ENCODE data around the gene SF3A1.
"Not testable (repeated sequence)": the region's sequence is repeated elsewhere in the genome, so short reads cannot be mapped to it uniquely, and the experiment has no call there.

SF3A1 gene

DNA sequence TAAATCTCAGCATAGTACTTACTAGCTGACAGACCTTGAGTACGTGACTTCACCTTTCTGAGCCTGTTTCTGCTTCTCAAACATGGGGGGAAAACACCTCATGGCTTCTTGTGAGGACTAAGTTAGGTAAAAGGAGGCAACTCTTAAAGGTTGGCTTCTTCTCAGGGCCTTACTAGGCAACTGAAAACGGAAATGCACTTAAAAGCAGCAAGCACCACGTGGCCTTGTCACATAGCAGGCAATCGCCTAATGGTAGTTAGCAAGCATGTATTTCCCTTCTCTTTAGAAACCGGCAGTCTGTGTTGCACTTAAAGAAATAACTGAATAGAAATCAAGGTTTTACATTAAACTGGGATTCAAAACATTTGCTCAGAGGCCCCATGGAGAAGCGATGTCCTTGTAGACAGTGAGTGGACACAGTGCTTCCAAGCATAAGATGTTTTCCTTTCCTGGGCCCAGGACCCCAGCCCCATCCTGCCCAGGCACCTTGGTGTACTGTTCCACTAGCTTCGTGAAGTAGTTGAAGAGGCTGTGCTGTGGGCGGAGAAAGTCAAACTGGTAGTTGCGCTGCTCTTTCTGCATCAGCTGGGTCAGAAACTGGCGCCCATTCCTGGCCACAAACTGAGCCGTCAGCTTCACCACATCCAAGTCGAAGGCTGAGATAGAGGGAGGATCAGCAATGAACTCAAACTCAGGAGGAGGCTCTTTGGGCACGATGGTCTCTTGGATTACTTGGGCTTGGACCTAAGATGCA, 12.1 kb downstream of the SF3A1 start:
- no peak for DNase-seq

DNA sequence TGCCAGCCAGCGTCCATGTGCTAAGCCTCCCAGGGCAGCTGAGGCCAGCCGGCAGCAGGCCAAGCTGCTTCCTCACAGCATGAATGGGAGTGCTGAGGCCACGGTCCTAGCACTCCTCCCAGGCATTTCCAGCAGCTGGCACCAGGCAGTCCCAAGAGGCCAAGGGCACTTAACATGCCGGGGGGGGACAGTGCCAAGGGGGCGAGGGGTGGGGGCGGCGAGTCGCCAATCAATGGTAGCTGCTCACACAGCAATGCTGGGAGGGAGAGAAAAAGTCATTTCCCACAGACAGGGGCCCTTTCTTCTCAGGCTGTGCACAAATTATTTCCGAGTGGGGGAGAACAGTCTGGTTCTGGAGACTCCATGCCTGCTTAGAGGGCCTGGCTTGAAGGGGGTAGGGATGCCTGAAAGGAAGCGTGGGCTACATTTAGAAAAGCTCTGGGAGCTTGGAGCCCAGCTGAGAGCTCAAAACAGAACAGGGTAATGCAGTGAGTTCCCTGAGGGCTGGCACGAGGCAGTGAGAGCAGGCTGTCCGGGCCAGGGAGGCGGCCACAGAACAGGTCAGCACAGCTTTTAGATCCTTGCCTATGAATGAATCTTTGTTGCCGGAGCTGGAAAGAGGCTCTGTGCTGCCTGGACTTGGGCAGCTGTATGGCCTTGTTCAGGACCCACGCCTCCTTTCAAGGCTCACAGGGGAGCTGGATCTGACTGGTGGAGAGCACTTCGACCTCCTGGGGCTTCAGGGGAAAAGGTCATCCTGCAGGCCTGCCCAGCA, 15.6 kb downstream of the SF3A1 start:
- DNase-seq, result no peak

DNA sequence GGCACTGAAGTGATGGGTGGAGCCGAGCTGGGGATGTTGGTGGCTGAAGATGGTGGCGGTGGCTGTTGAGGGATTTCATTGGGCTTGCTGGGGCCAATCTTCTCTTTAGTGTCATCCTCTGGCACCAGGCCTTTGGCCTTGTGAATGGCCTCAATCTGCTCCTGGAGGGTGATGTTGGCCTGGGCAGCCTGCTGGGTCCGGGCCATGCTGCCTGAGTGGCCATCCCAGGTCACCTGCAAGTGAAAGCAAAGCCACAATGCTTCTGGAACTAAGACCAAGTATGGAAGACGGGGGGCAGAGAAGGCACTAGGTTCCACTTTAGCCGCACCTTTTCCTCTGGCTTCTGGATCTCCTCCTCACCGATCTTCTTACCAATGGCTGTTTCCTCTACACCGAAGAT, 17.9 kb downstream of the SF3A1 start:
- no peak for DNase-seq

DNA sequence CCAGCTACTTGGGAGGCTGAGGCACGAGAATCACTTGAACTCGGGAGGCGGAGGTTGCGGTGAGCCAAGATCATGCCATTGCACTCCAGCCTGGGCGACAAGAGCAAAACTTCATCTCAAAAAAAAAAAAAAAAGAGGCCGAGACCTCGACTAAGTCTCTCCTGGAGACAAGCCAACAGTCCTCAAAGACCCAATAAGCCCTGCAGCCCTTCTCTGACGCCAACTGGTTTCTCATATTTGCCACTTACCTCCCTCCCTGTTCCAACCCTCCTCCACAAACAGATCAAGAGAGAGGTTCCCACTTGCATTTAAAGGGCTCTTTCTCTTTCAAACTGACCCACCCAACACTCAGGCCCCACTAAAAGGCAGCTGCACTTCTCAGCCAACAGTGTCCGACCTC, 18.4 kb downstream of the SF3A1 start:
- not testable (repeated sequence) for DNase-seq

DNA sequence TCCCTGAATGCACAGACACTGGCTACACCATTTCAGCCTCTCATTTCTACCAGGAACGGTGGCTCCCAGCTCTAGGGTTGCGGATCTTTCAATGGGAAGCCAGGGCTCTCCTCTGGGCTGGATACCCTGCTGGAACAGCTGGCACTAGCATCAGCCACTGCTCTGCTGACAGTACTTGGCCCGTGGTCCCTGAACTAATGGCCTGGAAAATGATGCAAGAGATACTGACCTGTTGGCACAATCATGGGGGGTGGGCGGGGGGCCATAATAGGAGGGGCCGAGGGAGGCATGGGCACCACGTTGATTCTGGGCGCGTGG, 19.3 kb downstream of the SF3A1 start:
- no peak for DNase-seq

DNA sequence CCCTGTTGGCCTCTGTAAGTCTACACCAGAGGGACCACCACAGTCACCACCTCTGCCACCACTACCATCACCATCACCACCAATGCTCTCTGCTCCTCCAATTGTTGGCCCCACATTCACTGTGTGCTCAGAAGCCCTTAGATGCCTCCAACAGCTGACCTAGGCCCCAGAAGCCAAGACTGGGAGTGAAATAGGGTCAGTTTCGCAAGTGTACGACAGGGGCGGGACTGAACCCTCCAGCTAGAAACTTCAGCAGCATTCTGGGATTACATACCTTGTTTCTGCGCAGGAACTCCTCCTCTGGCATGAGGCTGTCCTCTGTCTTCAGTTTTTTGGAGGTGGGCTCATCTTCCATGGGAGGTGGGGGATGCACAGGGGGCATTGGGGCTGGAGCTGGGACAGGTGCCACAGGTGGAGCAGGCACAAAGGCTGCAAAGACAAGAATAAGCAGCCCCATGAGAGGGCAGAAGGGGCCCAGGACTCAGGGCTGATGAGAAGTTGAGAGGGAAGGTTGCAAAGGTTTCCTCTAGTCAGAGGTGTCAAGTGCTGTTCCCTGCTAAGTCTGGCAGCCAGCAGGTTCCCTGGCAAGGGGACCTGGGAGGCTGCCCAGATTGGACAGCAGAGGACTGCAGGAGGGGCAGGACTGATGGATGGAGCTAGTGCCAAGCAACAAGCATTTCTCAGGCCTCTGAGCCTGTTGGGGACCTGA, 19.8 kb downstream of the SF3A1 start:
- no peak for DNase-seq

DNA sequence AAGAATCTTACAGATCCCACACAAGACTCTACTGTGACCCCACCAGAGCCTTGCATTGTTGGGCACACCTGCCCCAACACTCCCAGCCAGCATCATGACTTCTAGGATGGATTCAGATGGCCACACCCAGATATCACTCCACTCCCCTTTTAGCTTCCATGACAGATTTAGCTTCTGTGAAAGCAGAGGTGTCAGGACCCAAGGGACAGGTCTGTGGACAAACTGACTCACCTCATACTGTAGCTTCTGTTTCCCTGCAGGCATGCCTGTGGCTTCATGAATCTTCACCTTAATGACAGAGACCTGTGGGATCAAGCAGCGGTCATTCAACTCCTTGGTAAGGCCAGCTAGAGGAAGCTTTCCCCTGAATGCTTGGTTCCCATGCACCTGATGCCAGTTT, 21.5 kb downstream of the SF3A1 start:
- no peak for DNase-seq

DNA sequence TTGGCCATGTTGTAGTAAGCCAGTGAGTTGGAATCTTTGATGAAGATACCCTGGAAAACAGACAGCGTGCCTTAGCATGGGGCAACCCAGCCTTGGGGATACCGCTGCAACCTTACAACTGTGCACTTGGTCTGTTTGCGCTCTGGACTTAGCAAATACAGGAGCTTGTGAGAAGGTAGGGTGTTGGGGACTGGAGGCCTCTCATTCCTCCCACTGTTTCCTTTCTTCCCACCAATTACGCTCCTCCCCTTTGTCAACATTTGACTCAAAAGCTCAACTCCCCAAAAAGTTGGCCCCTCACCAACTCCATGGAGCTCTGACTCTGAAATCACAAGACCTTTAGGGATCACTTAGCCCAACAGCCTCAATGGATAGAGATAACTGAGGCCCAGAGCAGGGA, 22.0 kb downstream of the SF3A1 start:
- DNase-seq, result no peak

DNA sequence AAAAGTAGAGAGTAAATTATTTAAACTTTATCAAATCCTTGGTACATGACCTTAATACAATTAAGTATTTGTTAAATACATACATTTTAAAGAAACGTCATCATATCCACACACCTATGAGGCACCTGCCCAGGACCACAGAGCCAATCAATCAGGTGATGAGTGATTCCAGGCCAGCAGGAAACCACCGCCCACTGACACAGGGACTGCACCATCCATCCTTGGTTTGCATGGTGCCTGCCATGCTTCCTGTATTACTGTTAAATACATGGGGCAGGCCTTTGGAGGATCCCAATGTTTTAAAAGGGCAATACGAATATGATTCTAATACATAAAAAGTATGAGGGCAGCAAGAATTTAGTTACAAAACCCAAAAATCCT, 23.0 kb downstream of the SF3A1 start:
- no peak for DNase-seq

DNA sequence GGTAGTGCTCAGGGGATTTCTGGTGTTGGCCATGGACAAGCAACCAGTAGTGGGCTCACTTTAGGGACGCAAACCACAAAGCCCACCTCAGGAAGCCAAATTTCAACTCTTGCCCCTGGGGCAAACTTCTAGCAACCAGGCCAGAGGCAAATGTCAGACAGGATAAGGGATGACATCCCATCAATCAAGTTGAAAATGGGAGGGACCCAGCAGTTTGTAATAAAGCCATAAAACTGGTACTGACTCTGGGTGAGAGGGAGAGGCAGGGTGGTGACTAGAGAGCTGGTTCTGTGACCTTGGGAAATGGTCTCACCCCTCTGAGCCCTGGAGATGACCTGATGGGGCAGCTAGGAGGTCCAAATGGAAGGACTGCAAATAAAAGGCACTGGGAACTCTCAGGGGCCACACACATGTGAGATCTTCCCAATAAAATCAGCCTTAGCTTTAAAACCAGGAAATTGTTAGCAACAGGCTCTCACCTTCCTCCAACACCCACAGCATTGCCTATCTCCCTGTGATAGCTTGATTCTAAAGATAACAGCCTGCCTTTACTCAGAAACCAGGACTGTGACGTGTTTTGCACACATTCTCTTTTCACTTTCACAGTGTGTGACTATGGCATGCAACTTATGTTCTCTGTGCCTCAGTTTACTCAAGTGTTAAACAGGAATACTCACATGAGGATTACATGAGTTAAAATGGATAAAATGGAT, 23.5 kb downstream of the SF3A1 start:
- DNase-seq, result no peak

DNA sequence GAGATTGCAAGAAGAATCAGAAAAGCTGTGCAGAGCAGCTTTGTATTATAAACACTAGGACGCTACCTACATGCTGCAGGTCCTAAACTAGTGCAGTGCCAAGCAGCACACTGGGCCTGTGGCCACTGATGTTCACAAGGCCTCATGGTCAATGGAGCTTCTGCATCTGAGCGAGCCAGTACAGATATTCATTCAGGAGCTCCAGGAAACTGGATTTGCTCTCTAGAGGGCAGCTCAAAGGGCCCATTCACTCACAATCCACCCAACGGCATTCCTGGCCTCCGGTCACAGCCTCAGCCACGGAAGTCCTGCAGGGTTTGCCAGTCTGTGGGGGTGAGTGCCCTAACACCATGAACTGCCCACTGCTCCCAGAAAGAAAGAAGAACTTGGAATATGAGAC, 24.1 kb downstream of the SF3A1 start:
- no peak for DNase-seq

DNA sequence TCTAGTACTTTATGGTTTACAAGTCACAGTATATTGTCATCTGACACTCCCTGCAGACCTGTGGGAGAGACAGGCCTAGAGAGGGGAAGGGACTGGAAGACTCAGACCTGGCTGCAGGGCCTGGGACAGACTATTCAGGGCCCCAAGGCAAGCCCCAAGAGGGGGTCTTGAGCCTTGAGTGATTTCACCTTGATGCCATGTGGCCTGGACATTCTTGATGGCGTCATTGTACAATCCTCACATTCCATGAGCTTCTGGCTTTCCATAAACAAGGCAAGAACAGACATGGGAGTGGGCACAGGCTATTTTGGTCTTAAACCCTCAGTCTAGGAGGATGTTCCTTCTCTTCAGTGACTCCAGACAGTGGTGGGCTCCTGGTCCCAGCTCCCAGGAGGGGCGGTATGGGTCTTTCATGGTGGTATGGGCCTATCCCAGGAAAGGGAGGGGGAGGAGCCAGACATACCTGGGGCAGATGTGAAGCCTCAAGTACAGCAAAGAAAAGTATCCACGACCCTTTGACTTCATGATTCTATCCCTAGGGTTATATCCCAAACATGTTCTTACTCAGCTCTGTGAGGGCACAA, 28.1 kb downstream of the SF3A1 start:
- no peak for DNase-seq

DNA sequence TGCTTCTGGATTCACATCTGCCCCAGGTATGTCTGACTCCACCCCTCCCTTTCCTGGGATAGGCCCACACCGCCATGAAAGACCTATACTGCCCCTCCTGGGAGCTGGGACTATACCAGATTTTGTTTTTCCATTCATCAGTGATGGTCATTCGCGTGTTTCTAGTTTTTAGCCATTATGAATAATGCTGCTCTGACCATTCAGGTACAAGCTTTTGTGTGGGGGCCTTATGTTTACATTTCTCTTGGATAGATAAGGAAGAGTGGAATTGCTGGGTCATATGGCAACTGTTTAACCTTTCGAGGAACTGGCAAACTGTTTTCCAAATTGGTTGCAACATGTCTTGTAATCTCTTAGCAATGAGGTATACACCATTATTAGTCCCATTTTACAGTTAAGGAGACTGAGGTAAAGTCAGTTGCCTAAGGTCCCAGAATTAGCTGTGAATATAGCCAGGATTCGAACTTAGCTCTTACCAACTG, 28.8 kb downstream of the SF3A1 start:
- no peak for DNase-seq

DNA sequence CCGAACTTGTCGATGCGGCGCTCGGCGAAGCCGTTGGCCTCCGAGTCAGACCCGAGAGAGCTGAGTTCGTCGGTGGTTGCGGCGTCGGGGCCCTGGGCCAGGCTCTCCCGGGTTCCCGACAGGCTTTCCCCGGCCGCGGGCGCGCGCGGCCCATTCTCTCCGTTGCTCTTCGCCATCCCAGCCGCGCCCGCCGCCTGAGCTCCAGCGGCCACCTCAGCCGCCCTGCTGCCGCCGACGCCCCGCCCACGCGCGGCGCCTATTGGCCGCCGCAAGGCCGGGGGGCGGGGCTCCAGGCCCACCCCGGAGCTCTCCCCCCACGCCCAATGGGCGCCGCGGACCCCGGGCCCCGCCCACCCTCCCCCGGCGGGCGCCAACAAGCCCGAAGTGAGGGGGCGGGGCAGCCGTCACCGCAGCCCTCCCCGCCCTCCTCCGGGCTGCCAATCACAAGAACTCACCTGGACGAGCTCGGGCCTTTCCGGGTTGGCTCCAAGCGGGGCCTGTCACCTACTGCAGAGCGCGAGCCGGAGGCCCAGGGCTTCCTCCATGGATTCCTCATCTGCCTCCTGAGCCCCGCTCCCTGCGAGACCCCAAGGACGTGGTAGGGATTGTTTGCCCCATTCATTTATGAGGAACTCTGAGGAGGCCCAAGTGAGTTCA, 29.9 kb downstream of the SF3A1 start, which contains the start of gene TBC1D10A:
TSS of gene TBC1D10A (minus strand) at position 236 of the 657 bp plus-strand sequence. CDS start at position 176, 60 bp downstream.
- peak; percentile 73 for DNase-seq

DNA sequence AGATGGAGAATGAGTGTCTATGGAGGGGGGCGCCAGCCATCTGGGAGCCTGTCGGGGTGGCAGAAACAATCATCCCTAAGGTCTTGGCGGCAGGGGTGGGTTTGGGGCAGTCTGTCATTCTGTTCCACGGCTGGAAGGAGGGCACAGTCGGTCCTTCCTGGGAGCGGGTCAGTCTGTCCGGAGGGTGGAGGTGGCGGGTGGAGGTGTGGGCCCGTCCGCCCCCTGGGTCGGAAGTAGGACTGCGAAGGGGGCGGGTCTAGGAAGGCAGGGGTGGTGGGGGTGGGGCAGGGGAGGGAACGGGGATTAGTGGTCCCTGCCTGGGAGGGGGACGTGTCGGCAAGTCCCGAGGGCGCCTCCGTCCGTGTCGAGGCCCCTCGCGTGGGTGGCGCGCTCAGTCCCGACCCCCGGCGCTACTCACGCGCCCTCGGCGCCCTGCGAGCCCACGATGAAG, 30.4 kb downstream of the SF3A1 start:
- no peak for DNase-seq

DNA sequence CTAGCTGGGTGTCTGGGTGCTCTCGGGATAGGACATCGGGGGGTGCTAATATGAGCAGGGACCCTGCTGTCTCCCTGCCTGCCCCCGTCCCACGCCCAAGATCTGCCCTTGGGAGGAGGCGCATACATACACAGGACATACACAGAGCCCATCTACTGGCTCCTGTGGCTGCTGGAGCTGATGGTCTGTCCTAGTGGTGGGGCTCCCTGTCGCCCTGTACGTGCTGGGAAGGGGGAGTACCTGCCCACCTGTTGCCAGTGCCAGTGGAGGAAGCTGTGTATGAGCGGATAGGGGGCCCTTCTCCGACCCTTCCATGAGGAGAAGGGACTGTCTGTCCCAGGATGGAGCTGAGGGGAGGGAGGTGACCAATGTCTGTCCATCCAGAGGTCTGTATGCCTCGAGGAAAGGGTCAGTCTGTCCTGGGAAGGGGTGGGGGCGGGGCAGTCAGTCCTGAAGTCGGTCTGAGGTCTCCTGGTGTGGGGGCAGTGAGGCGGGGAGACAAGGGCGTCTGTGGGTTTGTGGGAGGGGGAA, 30.9 kb downstream of the SF3A1 start:
- no peak for DNase-seq

DNA sequence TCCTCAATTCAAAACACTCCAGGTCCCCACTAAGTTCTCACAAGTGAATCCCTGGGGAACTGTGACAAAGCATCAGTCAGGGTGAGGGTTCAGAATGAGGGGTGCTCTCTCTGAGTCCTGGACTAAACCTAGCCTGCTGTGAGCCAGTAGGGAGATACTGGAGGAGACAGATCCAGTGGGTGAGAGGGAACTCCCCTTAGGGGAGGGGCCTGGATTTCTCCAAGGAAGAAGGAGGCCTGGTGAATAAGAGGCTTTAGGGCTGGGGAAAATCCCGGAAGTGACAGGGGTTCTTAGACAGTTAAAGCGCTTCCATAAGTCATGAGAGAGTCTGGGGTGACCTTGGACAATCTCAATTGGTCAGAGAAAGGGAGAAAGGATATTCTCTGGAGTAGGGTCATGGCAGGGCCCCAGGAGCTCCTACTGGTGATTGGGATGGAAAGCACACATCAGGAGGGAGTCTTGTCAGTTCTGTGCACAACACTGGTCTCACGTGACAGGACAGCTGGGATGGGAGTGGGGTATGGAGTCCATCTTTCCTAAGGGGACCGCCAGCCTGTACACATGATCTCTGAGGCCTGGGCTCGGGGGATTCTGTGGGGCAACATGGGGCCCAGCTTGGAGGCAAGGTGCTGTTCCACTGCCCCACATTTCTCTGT, 31.5 kb downstream of the SF3A1 start:
- DNase-seq, result peak; percentile 68

DNA sequence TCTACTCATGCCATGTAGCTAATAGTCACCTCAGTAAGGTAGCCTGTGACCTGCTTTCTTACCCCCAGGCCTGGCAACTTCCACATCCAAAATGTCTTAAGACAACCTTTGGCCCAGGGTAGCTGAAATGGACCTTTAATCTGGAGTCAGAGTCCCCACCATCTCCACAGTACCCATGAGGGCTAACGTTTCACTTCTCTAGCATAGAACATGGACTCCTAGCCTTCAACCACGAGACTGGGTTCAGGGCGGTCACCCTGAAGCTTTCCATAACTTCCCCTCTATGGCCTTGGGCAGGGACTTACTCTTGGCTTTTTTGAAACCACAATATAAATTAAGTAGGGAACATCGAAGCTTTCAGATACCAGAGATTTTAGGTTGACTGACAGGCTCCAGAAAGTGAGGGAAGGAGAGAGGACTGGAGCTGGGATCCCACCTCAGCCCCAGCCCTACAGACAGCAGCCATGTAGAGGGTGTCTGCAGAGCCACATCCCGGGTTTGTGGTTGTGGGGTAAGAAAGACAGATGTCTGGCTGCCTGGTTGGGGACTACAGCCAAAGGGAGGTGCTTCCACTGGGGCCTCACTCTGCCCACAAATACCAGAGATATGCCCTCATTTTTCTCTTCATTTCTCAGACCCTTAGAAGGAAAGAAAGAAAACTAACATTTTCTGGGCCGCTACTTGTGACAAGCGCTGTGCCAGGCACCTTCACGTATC, 32.5 kb downstream of the SF3A1 start:
- no peak for DNase-seq

DNA sequence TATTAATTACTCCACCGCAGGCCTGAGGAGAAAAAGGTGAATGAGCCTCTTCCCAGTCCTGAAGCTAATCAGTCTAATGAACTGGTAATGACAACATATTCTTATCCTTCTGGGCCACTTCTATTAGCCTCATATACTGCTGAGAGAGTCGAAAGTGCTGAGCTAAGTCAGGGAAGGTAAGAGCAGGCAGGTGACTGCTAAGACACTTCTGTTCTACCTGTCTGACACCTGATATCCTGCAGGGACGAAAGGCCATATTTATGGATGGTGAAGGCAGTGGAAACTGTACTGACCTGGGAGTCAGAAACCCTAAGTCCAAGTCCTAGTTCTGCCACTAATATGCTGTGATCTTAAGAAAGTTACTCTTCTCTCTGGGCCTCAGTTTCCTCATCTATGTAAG, 33.4 kb downstream of the SF3A1 start:
- DNase-seq, result no peak

DNA sequence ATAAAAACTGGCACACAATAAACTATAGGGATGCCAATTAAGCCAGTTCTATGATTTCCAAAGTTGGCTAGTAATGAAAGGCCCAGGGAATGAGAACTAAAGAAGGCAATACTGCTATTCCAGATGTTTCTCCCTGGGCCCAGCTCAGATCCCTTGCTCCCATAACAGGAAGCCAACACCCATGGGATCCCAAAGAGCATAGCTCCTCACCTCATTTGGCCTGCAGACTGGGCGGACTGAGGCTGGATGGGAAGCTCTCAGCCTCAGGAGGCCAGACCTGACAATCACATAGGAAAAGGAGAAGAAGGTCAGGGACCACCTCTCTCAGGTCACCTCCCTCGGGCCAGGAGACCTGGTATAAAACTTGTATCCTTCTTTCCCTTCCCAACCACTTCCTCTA, 35.2 kb downstream of the SF3A1 start:
- no peak for DNase-seq

Data from amniotic stem cell (primary cell).